Gastrocnemius medialis (tissue), 4 donors: ENCODE measurements around the gene HDAC4. TPM values are rescaled to one million over a fixed set of nuclear protein-coding genes. Genes with fewer than 3 reads are reported as not detected.

ENCODE experiments used
- ATAC-seq, 2 donors: fragments of 150-250 bp; one replicate each; pipeline ENCODE4 v1.9.1; 2016
- DNase-seq, 2 donors: peaks; one replicate each; pipeline ENCODE4 v3.0.0-alpha.2; 2019
- H3K27ac ChIP-seq, 4 donors: fragments of 200-600 bp; sonication (generic); 1 replicate in 1 of 4; 2 replicates in 3 of 4; pipeline ENCODE4 v1.5.1; 2016 to 2018; ENCODE audit warnings: mild to moderate bottlenecking in 2 of 4, moderate library complexity in 1 of 4
- H3K27me3 ChIP-seq, 3 donors: fragments of 200-600 bp; sonication (generic) in 2 of 3; 1 replicate in 1 of 3; 2 replicates in 2 of 3; pipeline versions ENCODE4 v1.5.1 to v1.6.0; 2016 to 2019; ENCODE audit warnings: mild to moderate bottlenecking in 1 of 3, moderate library complexity in 1 of 3
- H3K36me3 ChIP-seq, 2 donors: fragments of 200-600 bp; sonication (generic) in 1 of 2; one replicate each; pipeline ENCODE4 v1.5.1; 2017 to 2018
- H3K4me1 ChIP-seq, 2 donors: fragments of 200-600 bp; sonication (generic) in 1 of 2; one replicate each; pipeline ENCODE4 v1.5.1; 2016 to 2017; ENCODE audit warnings: mild to moderate bottlenecking in 2 of 2
- H3K4me3 ChIP-seq, 4 donors: fragments of 200-600 bp; sonication (generic) in 3 of 4; 1 replicate in 1 of 4; 2 replicates in 3 of 4; pipeline ENCODE4 v1.5.1; 2016 to 2019; ENCODE audit warnings: mild to moderate bottlenecking in 2 of 4
- H3K9me3 ChIP-seq, 3 donors: fragments of 200-600 bp; sonication (generic) in 2 of 3; 1 replicate in 1 of 3; 2 replicates in 2 of 3; pipeline ENCODE4 v1.5.1; 2016 to 2019
- CTCF ChIP-seq, 5 experiments: fragments of 450-650 bp in 3 of 5; fragments of 200-600 bp in 2 of 5; sonication (generic) in 2 of 5; IDR thresholded peaks in 4 of 5; conservative IDR thresholded peaks in 1 of 5; 1 replicate in 4 of 5; 2 replicates in 1 of 5; pipeline ENCODE4 v1.5.1; 2016 to 2019; ENCODE audit warnings: antibody characterized with exemption in 5 of 5, mild to moderate bottlenecking in 3 of 5, moderate library complexity in 3 of 5
- POLR2A ChIP-seq, 2 donors: fragments of 450-650 bp; IDR thresholded peaks; one replicate each; pipeline ENCODE4 v1.6.1; 2017; ENCODE audit warnings: antibody characterized with exemption in 2 of 2, mild to moderate bottlenecking in 2 of 2, moderate library complexity in 2 of 2
- in situ Hi-C, 4 donors: fragments of 200-750 bp; cut with MboI; loops; one replicate each; pipeline versions ENCODE4 v1.15.0 to v1.8.0; 2017; ENCODE audit warnings: low sequenced_read_pairs in 4 of 4
- intact Hi-C: fragments of 100-400 bp; cut with DNase I; formaldehyde crosslinking; loops from one replicate; pipeline ENCODE4 v1.15.1; 2023; ENCODE audit warnings: low total_unique reads
- total RNA-seq, 4 donors: library from RNA; depleted of rRNA; stranded (reverse); fragments of >200 nt; gene quantifications; one replicate each; pipeline versions ENCODE4 v1.1.0 to v1.2.3, GENCODE V29; 2016

The HDAC4 gene
- total RNA-seq, 4 donors from 2014 or later, result 23.6 to 257 (median 119) TPM

GRCh38 chr2:239250216-239251081 lies 150.4 kb downstream of the HDAC4 start:
- ATAC-seq (no peak), DNase-seq (peak in 1 of 2 donors; percentile 41)
- intact Hi-C loops (no loop called here), in situ Hi-C loops (no loop called here)
- Histone ChIP-seq H3K27me3 (no peaks in the 10 kb centered on the region), H3K36me3 (no peaks in the 10 kb centered on the region), H3K4me1 (peaks cover 94 to 95% of the 10 kb centered on the region in 2 donors), H3K27ac (peak overlapping the region; percentile 94 to 99 (median 98)), H3K4me3 (no peak overlapping the region), H3K9me3 (no peaks in the 10 kb centered on the region)
- no peak for TF ChIP-seq POLR2A (IDR thresholded peaks at IDR 0.05)
- TF ChIP-seq CTCF (IDR thresholded peaks at IDR 0.05 in 4 of 5, conservative IDR thresholded peaks at IDR 0.05 in 1 of 5), result no peak

- Histone ChIP-seq H3K27ac (peak overlapping the region; percentile 94 to 99 (median 98)), H3K27me3 (no peaks in the 10 kb centered on the region), H3K4me3 (no peak overlapping the region), H3K36me3 (no peaks in the 10 kb centered on the region), H3K9me3 (no peaks in the 10 kb centered on the region), H3K4me1 (peaks cover 94 to 95% of the 10 kb centered on the region in 2 donors)
- DNase-seq (peak in 1 of 2 donors; percentile 52), ATAC-seq (no peak)
- peak; percentile 13 to 15 for TF ChIP-seq POLR2A (IDR thresholded peaks at IDR 0.05)
- no peak for TF ChIP-seq CTCF (IDR thresholded peaks at IDR 0.05 in 4 of 5, conservative IDR thresholded peaks at IDR 0.05 in 1 of 5)
- intact Hi-C loops (loop anchor here (5.0 kb wide), 1 partner anchor 43 kb away; no protein-coding TSS in a partner anchor), in situ Hi-C loops (no loop called here)
Measured at GRCh38 chr2:239249776-239250175, 151.0 kb downstream of the HDAC4 start.

- Histone ChIP-seq H3K27ac (peak overlapping the region; percentile 94 to 99 (median 98)), H3K27me3 (no peaks in the 10 kb centered on the region), H3K36me3 (no peaks in the 10 kb centered on the region), H3K4me1 (peaks cover 94 to 96% of the 10 kb centered on the region in 2 donors), H3K9me3 (no peaks in the 10 kb centered on the region), H3K4me3 (no peak overlapping the region)
- ATAC-seq (no peak), DNase-seq (peak in 1 of 2 donors; percentile 13)
- intact Hi-C loops, result loop anchor here (5.0 kb wide), 1 partner anchor 43 kb away; no protein-coding TSS in a partner anchor
- TF ChIP-seq CTCF (IDR thresholded peaks at IDR 0.05 in 4 of 5, conservative IDR thresholded peaks at IDR 0.05 in 1 of 5) (no peak), POLR2A (IDR thresholded peaks at IDR 0.05) (no peak)
- in situ Hi-C loops, result no loop called here
Measured at GRCh38 chr2:239249048-239249447, 151.8 kb downstream of the HDAC4 start.

- no peaks in the 10 kb centered on the region for H3K9me3 ChIP-seq
- H3K27ac ChIP-seq, result peak overlapping the region; percentile 94 to 99 (median 98)
- in situ Hi-C loops (no loop called here), intact Hi-C loops (loop anchor here (2.0 to 5.0 kb wide), 2 partner anchors 45 to 63 kb away; no protein-coding TSS in a partner anchor)
- no peaks in the 10 kb centered on the region for H3K27me3 ChIP-seq
- TF ChIP-seq CTCF (IDR thresholded peaks at IDR 0.05 in 4 of 5, conservative IDR thresholded peaks at IDR 0.05 in 1 of 5) (no peak), POLR2A (IDR thresholded peaks at IDR 0.05) (no peak)
- H3K36me3 ChIP-seq, result no peaks in the 10 kb centered on the region
- no peak for ATAC-seq
- peaks cover 80 to 89% of the 10 kb centered on the region in 2 donors for H3K4me1 ChIP-seq
- no peak overlapping the region for H3K4me3 ChIP-seq
- DNase-seq, result peak in 1 of 2 donors; percentile 16
Measured at GRCh38 chr2:239247401-239248245, 153.2 kb downstream of the HDAC4 start.
